SH-SY5Y (cell line): ENCODE data around the gene LRRC8A.

Experiments
- GATA2 ChIP-seq: IDR thresholded peaks from 2 replicates; pipeline ENCODE4 v1.6.1; 2011; ENCODE audit warnings: mild to moderate bottlenecking, low read depth, low read length
- GATA3 ChIP-seq: IDR thresholded peaks from 2 replicates; pipeline ENCODE4 v1.6.1; 2011; ENCODE audit warnings: low read depth, mild to moderate bottlenecking, low read length, moderate library complexity

DNA sequence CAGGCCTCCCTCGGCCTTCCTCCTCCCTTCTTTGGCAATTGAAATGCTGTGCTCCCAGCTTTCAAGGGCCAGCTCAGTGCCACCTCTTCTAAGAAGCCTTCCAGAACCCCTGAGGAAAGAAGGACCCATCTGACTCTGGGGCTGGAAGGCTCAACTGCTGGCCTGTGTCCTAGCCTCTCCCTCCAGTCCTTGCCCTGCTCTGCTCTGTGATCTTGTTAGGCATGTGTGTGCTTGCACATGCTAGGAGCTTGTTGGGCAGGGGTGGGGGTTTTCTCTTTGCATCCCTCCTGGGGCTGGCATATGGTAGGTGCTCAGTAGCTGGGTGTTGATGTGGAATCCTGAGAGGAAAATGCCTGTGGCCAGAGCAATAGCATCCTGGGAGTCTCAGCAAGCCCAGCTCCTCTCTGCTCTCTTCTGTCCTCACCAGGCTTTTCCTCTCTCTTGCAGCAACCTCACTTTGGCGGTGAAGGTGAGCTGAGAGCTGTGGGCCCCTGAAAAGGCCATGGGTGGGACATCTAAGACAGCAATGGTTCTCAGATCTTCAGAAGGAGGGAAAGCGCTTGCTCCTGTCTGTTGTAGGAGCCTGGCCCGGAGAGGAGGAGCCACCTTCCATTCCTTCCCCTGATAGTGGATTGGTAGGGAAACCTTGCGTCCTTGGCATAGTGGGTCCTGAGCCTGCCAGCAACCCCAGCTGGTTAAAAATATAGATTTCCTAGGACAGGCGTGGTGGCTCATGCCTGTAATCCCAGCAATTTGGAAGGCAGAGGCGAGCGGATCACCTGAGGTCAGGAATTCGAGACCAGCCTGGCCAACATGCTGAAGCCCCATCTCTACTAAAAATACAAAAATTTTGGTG, 55.6 kb downstream of the LRRC8A start:
- TF ChIP-seq GATA3 (no peak), GATA2 (no peak)
